Keratinocyte (primary cell): Measurements from ENCODE around the gene SPTBN5. TPM values are rescaled to one million over a fixed set of nuclear protein-coding genes. Genes with fewer than 3 reads are reported as not detected.

Experiments
- DNase-seq: peaks from one replicate; pipeline ENCODE4 v3.0.0-alpha.2; 2011; ENCODE audit warnings: low read depth, missing footprints, low spot score
- FAIRE-seq: peaks from 2 replicates; lab custom pipeline; 2011; peaks lifted over from hg19 to GRCh38; lab: Jason Lieb, UNC
- H2AFZ ChIP-seq: 2 replicates; pipeline ENCODE4 v1.6.0; 2012; ENCODE audit warnings: low read length, control low read depth, inconsistent platforms; ENCODE audit not compliant: control insufficient read depth
- H3K27ac ChIP-seq: 2 replicates; pipeline ENCODE4 v1.5.1; 2011; ENCODE audit warnings: low read length; ENCODE audit not compliant: control insufficient read depth, insufficient read depth
- H3K27me3 ChIP-seq: 3 replicates; pipeline ENCODE4 v1.6.0; 2011; ENCODE audit warnings: low read length; ENCODE audit not compliant: control insufficient read depth, insufficient read depth; ENCODE audit errors: extremely low read depth
- H3K36me3 ChIP-seq, 2 experiments: 2 replicates in 1 of 2; 3 replicates in 1 of 2; pipeline ENCODE4 v1.5.1; 2011; ENCODE audit warnings: low read length in 2 of 2, mild to moderate bottlenecking in 1 of 2; ENCODE audit not compliant: control insufficient read depth in 2 of 2, insufficient read depth in 2 of 2; ENCODE audit errors: extremely low read depth in 1 of 2
- H3K4me1 ChIP-seq: 3 replicates; pipeline ENCODE4 v1.5.1; 2011; ENCODE audit warnings: low read length; ENCODE audit not compliant: control insufficient read depth, insufficient read depth; ENCODE audit errors: extremely low read depth
- H3K4me2 ChIP-seq: 3 replicates; pipeline ENCODE4 v1.6.0; 2011; ENCODE audit warnings: low read depth, low read length; ENCODE audit not compliant: control insufficient read depth, insufficient read depth; ENCODE audit errors: extremely low read depth
- H3K4me3 ChIP-seq, 3 experiments: fragments of 200-600 bp in 1 of 3; sonication (generic) in 1 of 3; 2 replicates in 2 of 3; 3 replicates in 1 of 3; pipeline ENCODE4 v1.5.1; 2011 to 2016; ENCODE audit warnings: low read length in 3 of 3, mild to moderate bottlenecking in 3 of 3, control low read depth in 2 of 3, inconsistent platforms in 1 of 3, low read depth in 1 of 3, mixed read lengths in 1 of 3, mixed run types in 1 of 3, moderate library complexity in 1 of 3; ENCODE audit not compliant: control insufficient read depth in 2 of 3, insufficient read depth in 2 of 3; ENCODE audit errors: extremely low read depth in 1 of 3
- H3K79me2 ChIP-seq: 2 replicates; pipeline ENCODE4 v1.6.0; 2012; ENCODE audit warnings: low read length; ENCODE audit not compliant: control insufficient read depth, insufficient read depth
- H3K9ac ChIP-seq: 3 replicates; pipeline ENCODE4 v1.6.0; 2011; ENCODE audit warnings: low read length; ENCODE audit not compliant: control insufficient read depth, insufficient read depth; ENCODE audit errors: extremely low read depth
- H3K9me1 ChIP-seq: 3 replicates; pipeline ENCODE4 v1.6.0; 2011; ENCODE audit warnings: low read length; ENCODE audit not compliant: control insufficient read depth, insufficient read depth; ENCODE audit errors: extremely low read depth
- H3K9me3 ChIP-seq: 2 replicates; pipeline ENCODE4 v1.5.1; 2012; ENCODE audit warnings: low read depth, low read length; ENCODE audit not compliant: control insufficient read depth
- H4K20me1 ChIP-seq: 3 replicates; pipeline ENCODE4 v1.6.0; 2011; ENCODE audit warnings: low read length; ENCODE audit not compliant: control insufficient read depth, insufficient read depth; ENCODE audit errors: extremely low read depth
- CTCF ChIP-seq, 3 experiments: IDR thresholded peaks in 1 of 3; conservative IDR thresholded peaks in 1 of 3; optimal IDR thresholded peaks in 1 of 3; 2 replicates in 2 of 3; 3 replicates in 1 of 3; pipeline versions ENCODE3 to v1.5.1; 2011; ENCODE audit warnings: low read length in 3 of 3, mild to moderate bottlenecking in 3 of 3, moderate library complexity in 2 of 3, control low read depth in 1 of 3, inconsistent platforms in 1 of 3; ENCODE audit not compliant: insufficient read depth in 2 of 3; ENCODE audit errors: extremely low read depth in 1 of 3
- EZH2 ChIP-seq: IDR thresholded peaks from one replicate; pipeline ENCODE4 v1.6.1; 2012; ENCODE audit warnings: inconsistent platforms, mild to moderate bottlenecking, low read length, moderate library complexity
- dilution Hi-C: fragments of 300-500 bp; cut with MboI; formaldehyde crosslinking; loops from one replicate; pipeline ENCODE4 v1.7.0; 2020; ENCODE audit warnings: low sequenced_read_pairs; ENCODE audit not compliant: extremely low pct_ligation_motif_present
- polyA plus RNA-seq, 5 experiments: library from polyadenylated mRNA; depleted of rRNA in 3 of 5; stranded (reverse) in 3 of 5; stranded (forward) in 1 of 5; unstranded in 1 of 5; fragments of >200 nt; gene quantifications; 1 replicate in 1 of 5; 2 replicates in 3 of 5; 3 replicates in 1 of 5; pipeline versions ENCODE4 v1.2.1 to v1.2.3, GENCODE V29; 2011 to 2012; ENCODE audit warnings: missing spikeins in 2 of 5, low read depth in 1 of 5, low replicate concordance in 1 of 5

Gene SPTBN5
- polyA plus RNA-seq, 1 donor (not counting 4 experiments of a cell fraction or from before 2014, with no cell fraction given): 0.66 TPM

DNA sequence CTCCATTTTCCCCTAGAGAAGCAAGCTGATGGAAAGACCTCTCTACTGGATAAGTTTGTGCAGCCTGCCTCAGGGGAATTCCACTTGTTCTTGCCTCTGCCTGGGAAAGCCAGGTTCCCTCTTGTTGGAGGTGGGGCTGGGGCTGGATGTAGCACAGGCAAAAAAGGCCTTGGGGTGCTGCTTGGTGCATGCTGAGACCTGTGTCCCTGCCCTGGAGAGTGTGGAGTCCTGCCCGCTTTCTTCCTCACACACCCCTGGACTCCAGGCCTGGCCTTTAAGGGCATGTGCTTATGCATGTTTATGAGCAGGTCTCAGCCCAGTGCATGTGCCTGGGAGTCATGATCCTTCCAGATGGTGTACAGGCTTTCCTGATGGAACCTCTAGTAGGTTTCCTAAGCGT, 89.5 kb downstream of the SPTBN5 start:
- Histone ChIP-seq H3K9me1 (no peaks in the 10 kb centered on the region), H3K9ac (peak overlapping the region; percentile 78), H3K9me3 (no peaks in the 10 kb centered on the region), H2AFZ (no peak overlapping the region), H3K4me2 (peak overlapping the region; percentile 70), H3K27me3 (no peaks in the 10 kb centered on the region), H3K4me1 (peaks cover 79% of the 10 kb centered on the region), H4K20me1 (no peaks in the 10 kb centered on the region), H3K27ac (peak overlapping the region; percentile 99), H3K36me3 (peaks cover 4 to 25% of the 10 kb centered on the region in 2 experiments), H3K4me3 (peak overlapping the region in 1 of 3 experiments; percentile 29), H3K79me2 (peaks cover 50% of the 10 kb centered on the region)
- peak; percentile 99 for DNase-seq
- TF ChIP-seq CTCF (optimal IDR thresholded peaks at IDR 0.05 in 1 of 3, IDR thresholded peaks at IDR 0.05 in 1 of 3, conservative IDR thresholded peaks at IDR 0.05 in 1 of 3; ENCODE audit: extremely low read depth in 1 of 3, insufficient read depth in 2 of 3, low read length in 3 of 3) (no peak), EZH2 (no peak)
- peak; percentile 99 for FAIRE-seq
- dilution Hi-C loops: no loop called here

DNA sequence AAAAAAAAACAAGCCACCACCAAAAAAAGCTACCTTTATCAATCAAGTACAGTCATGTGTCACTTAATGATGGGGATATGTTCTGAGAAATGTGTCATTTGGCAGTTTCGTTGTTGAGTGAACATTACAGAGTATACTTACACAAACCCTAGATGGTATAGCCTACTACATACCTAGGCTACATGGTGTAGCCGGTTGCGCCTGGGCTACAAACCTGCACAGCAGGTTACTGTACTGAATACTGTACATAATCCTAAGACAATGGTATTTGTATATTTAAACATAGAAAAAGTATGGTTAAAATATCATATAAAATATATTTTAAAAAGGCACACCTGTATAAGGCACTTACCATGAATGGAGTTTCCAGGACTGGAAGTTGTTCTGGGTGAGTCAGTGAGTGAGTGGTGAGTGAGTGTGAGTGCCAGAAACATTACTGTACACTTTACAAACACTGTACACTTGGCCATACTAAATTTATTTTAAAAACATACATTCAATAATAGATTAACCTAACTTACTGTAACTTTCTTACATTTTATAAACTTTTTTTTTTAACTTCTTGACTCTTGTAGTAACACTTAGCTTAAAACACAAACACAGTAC, 91.9 kb downstream of the SPTBN5 start:
- peak overlapping the region; percentile 41 for H3K4me2 ChIP-seq
- FAIRE-seq (peak; percentile 60), DNase-seq (no peak)
- peak overlapping the region in 1 of 3 experiments; percentile 2 for H3K4me3 ChIP-seq
- peaks cover 83% of the 10 kb centered on the region for H3K4me1 ChIP-seq
- H3K9me1 ChIP-seq: no peaks in the 10 kb centered on the region
- dilution Hi-C loops: no loop called here
- H3K9me3 ChIP-seq: no peaks in the 10 kb centered on the region
- H3K36me3 ChIP-seq: peaks cover 4 to 22% of the 10 kb centered on the region in 2 experiments
- peaks cover 52% of the 10 kb centered on the region for H3K79me2 ChIP-seq
- no peak overlapping the region for H2AFZ ChIP-seq
- H3K27me3 ChIP-seq: no peaks in the 10 kb centered on the region
- peak overlapping the region; percentile 43 for H3K9ac ChIP-seq
- H3K27ac ChIP-seq: peak overlapping the region; percentile 99
- no peaks in the 10 kb centered on the region for H4K20me1 ChIP-seq
- TF ChIP-seq EZH2 (no peak), CTCF (optimal IDR thresholded peaks at IDR 0.05 in 1 of 3, IDR thresholded peaks at IDR 0.05 in 1 of 3, conservative IDR thresholded peaks at IDR 0.05 in 1 of 3; ENCODE audit: extremely low read depth in 1 of 3, insufficient read depth in 2 of 3, low read length in 3 of 3) (no peak)
